HEK293 (cell line): ENCODE measurements around the gene KCNQ1.

Experiments
- CTCF ChIA-PET: fragments of 350-600 bp; formaldehyde crosslinking; extraction: SDS; loops from one replicate; lab custom pipeline; 2021; ENCODE audit warnings: antibody characterized with exemption; lab: Yijun Ruan, JAX
- POLR2A ChIA-PET: fragments of 300-600 bp; formaldehyde crosslinking; extraction: SDS; loops from one replicate; lab custom pipeline; 2020; ENCODE audit warnings: antibody characterized with exemption, inconsistent platforms; lab: Yijun Ruan, JAX
- H3K27ac ChIP-seq: fragments of 200-500 bp; sonication (Bioruptor generic); 2 replicates; pipeline ENCODE4 v1.5.1; 2014; ENCODE audit warnings: low read depth, low read length, control low read depth, inconsistent platforms; ENCODE audit errors: extremely low read depth
- H3K36me3 ChIP-seq, 2 experiments: fragments of 200-500 bp in 1 of 2; sonication (Bioruptor generic) in 1 of 2; 1 replicate in 1 of 2; 2 replicates in 1 of 2; pipeline ENCODE4 v1.5.1; 2014 to 2017; ENCODE audit warnings: inconsistent platforms in 2 of 2, low read length in 2 of 2; ENCODE audit not compliant: control insufficient read depth in 2 of 2, insufficient read depth in 1 of 2
- H3K4me1 ChIP-seq: fragments of 200-500 bp; sonication (Bioruptor generic); 2 replicates; pipeline ENCODE4 v1.5.1; 2014; ENCODE audit warnings: mild to moderate bottlenecking, low read length, inconsistent platforms; ENCODE audit not compliant: control insufficient read depth, insufficient read depth
- H3K4me3 ChIP-seq: 2 replicates; pipeline ENCODE4 v1.5.1; 2011; ENCODE audit warnings: low read depth, mild to moderate bottlenecking, control low read depth, low read length, moderate library complexity
- H3K9me3 ChIP-seq: fragments of 200-500 bp; sonication (Bioruptor generic); 2 replicates; pipeline ENCODE4 v1.5.1; 2014; ENCODE audit warnings: low read depth, low read length, inconsistent platforms; ENCODE audit not compliant: control insufficient read depth, insufficient read depth
- GLIS1 ChIP-seq: fragments of 450-650 bp; formaldehyde crosslinking; IDR thresholded peaks from 2 replicates; pipeline ENCODE4 v1.5.1; 2016; ENCODE audit warnings: missing biosample characterization, missing genetic modification characterization
- HOXC10 ChIP-seq: sonication (generic); formaldehyde crosslinking; IDR thresholded peaks from 2 replicates; pipeline ENCODE4 v1.8.1; 2023; ENCODE audit warnings: mild to moderate bottlenecking, missing genetic modification reagents
- ZNF10 ChIP-seq: fragments of 450-650 bp; formaldehyde crosslinking; IDR thresholded peaks from 2 replicates; pipeline ENCODE4 v1.5.1; 2017; ENCODE audit warnings: missing biosample characterization, missing genetic modification characterization
- ZNF133 ChIP-seq: fragments of 450-650 bp; formaldehyde crosslinking; IDR thresholded peaks from 2 replicates; pipeline ENCODE4 v1.5.1; 2016; ENCODE audit warnings: missing biosample characterization, missing genetic modification characterization
- ZNF311 ChIP-seq: fragments of 450-650 bp; formaldehyde crosslinking; IDR thresholded peaks from 2 replicates; pipeline ENCODE4 v1.5.1; 2017; ENCODE audit warnings: missing biosample characterization, missing genetic modification characterization, borderline replicate concordance
- ZNF423 ChIP-seq: fragments of 450-650 bp; formaldehyde crosslinking; IDR thresholded peaks from 2 replicates; pipeline ENCODE4 v1.5.1; 2016; ENCODE audit warnings: missing biosample characterization, missing genetic modification characterization
- ZNF514 ChIP-seq: fragments of 450-650 bp; formaldehyde crosslinking; IDR thresholded peaks from 2 replicates; pipeline ENCODE4 v1.5.1; 2016; ENCODE audit warnings: missing biosample characterization, missing genetic modification characterization
- ZNF558 ChIP-seq: fragments of 450-650 bp; formaldehyde crosslinking; IDR thresholded peaks from 2 replicates; pipeline ENCODE4 v1.5.1; 2016; ENCODE audit warnings: missing biosample characterization, missing genetic modification characterization
- ZNF654 ChIP-seq: fragments of 450-650 bp; formaldehyde crosslinking; IDR thresholded peaks from 2 replicates; pipeline ENCODE4 v1.5.1; 2016; ENCODE audit warnings: low read depth, missing biosample characterization, missing genetic modification characterization
- ZNF660 ChIP-seq: fragments of 450-650 bp; IDR thresholded peaks from 2 replicates; pipeline ENCODE4 v1.5.1; 2018; ENCODE audit warnings: missing biosample characterization, mild to moderate bottlenecking, missing genetic modification characterization
- ZNF670 ChIP-seq: fragments of 450-650 bp; formaldehyde crosslinking; IDR thresholded peaks from 2 replicates; pipeline ENCODE4 v1.5.1; 2016; ENCODE audit warnings: missing biosample characterization, missing genetic modification characterization, low read depth
- ZNF777 ChIP-seq: fragments of 450-650 bp; formaldehyde crosslinking; IDR thresholded peaks from 2 replicates; pipeline ENCODE4 v1.5.1; 2017; ENCODE audit warnings: missing biosample characterization, missing genetic modification characterization, borderline replicate concordance
- TF ChIP-seq, protein P1 (sequence below): fragments of 450-650 bp; formaldehyde crosslinking; IDR thresholded peaks from 2 replicates; pipeline ENCODE4 v1.5.1; 2016; ENCODE audit warnings: missing biosample characterization, missing genetic modification characterization
- TF ChIP-seq, protein P2 (sequence below): fragments of 450-650 bp; formaldehyde crosslinking; IDR thresholded peaks from 2 replicates; pipeline ENCODE4 v1.5.1; 2016; ENCODE audit warnings: missing biosample characterization, missing genetic modification characterization
- TF ChIP-seq, protein P3 (sequence below): fragments of 450-650 bp; formaldehyde crosslinking; conservative IDR thresholded peaks from 2 replicates; pipeline ENCODE4 v1.5.1; 2016; ENCODE audit warnings: low read depth, missing biosample characterization, missing genetic modification characterization
- TF ChIP-seq, protein P4 (sequence below): fragments of 450-650 bp; formaldehyde crosslinking; IDR thresholded peaks from 2 replicates; pipeline ENCODE4 v1.5.1; 2016; ENCODE audit warnings: missing biosample characterization, missing genetic modification characterization
- TF ChIP-seq, protein P5 (sequence below): fragments of 450-650 bp; formaldehyde crosslinking; IDR thresholded peaks from 2 replicates; pipeline ENCODE4 v1.5.1; 2016; ENCODE audit warnings: missing biosample characterization, missing genetic modification characterization

Gene KCNQ1

DNA sequence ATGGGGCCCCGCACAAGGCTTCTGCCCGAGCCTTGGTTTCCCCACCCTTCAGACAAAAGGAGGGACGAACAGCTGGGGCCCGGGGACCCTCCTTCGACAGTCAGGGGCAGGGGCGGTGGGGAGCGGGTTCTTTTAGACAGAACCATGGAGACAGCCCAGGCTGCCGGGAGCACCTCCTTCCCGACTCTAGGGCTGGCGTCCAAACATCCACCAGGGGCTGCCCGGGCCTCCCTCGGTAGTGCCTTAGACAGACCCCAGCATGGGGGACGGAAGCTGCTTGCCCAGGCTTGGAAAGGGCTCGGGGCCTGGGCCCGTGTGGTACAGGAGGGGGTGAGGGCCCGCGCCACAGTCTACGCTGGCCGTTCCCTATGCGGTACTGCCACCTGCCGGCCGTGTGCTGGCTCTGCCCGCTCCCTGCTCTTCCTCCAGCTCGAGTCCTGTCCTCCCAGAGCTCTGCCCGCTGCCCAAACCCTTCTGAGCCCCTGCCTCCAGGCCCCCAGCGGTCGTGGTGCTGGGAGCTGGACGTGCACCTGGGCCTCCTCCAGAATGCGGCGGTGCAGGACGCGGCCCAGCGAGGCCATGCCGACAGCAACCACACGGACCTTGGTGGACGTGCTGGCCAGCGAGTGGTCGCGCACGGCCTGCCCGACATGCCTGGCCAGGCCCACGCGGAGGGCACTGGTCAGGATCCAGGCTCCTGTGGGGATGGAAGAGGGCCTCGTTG, 24.1 kb upstream of the KCNQ1 start (continued):
- TF ChIP-seq, protein P1, sequence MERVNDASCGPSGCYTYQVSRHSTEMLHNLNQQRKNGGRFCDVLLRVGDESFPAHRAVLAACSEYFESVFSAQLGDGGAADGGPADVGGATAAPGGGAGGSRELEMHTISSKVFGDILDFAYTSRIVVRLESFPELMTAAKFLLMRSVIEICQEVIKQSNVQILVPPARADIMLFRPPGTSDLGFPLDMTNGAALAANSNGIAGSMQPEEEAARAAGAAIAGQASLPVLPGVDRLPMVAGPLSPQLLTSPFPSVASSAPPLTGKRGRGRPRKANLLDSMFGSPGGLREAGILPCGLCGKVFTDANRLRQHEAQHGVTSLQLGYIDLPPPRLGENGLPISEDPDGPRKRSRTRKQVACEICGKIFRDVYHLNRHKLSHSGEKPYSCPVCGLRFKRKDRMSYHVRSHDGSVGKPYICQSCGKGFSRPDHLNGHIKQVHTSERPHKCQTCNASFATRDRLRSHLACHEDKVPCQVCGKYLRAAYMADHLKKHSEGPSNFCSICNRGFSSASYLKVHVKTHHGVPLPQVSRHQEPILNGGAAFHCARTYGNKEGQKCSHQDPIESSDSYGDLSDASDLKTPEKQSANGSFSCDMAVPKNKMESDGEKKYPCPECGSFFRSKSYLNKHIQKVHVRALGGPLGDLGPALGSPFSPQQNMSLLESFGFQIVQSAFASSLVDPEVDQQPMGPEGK (tag by site-specific recombination) = peak; percentile 50; the same call in 1 of the 2 replicates
- TF ChIP-seq ZNF423 (no peak), ZNF654 (tag by site-specific recombination) (peak; percentile 74), GLIS1 (tag by site-specific recombination) (peak; percentile 23; the same call in 1 of the 2 replicates)
- TF ChIP-seq, protein P2, sequence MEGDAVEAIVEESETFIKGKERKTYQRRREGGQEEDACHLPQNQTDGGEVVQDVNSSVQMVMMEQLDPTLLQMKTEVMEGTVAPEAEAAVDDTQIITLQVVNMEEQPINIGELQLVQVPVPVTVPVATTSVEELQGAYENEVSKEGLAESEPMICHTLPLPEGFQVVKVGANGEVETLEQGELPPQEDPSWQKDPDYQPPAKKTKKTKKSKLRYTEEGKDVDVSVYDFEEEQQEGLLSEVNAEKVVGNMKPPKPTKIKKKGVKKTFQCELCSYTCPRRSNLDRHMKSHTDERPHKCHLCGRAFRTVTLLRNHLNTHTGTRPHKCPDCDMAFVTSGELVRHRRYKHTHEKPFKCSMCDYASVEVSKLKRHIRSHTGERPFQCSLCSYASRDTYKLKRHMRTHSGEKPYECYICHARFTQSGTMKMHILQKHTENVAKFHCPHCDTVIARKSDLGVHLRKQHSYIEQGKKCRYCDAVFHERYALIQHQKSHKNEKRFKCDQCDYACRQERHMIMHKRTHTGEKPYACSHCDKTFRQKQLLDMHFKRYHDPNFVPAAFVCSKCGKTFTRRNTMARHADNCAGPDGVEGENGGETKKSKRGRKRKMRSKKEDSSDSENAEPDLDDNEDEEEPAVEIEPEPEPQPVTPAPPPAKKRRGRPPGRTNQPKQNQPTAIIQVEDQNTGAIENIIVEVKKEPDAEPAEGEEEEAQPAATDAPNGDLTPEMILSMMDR = peak; percentile 90

DNA sequence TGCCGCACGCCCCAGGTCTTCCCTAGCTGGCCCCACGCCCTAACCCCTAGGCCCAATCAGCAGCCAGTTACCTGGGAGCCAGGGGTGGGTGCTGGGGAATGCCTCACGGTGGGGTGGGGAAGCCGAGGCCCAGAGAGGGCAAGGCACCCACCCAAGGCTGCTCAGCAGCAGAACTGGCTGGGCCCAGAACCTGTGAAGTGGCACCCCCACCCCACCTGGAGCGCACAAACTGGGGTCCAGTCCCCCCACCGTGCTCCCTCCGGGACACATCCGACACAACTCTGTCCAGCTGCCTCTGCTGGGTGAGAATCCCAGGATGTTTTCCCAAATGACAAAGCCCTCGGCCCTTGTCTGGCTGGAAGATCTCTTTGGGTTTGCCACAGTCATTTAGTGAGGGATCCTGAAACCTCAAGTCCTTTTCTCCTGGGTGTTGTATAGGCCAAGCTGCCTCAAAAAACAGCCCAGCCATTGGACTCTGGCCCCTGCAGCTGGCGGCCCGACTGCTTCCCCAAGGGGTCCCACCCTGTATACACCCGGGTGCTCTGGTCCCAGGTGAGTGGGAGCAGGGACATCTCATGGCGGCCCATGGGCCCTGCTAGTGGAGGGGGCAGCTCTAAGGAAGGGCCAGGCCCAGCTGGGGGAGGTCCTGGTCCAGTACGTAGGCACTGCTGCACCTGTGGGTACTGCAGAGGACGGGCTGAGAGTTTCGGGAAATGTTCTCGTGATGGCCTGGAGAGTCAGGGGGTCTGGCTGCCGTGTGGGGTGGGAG, 23.4 kb upstream of the KCNQ1 start:
- POLR2A ChIA-PET = interaction anchor here (1.5 to 2.2 kb wide), 2 partner anchors 45 to 116 kb away, joined by 5 to 19 read pairs; no protein-coding TSS in a partner anchor
- Histone ChIP-seq H3K4me1 (no peaks in the 10 kb centered on the region), H3K4me3 (no peak overlapping the region)

More for the DNA sequence above, 23.4 kb upstream of the KCNQ1 start:
- Histone ChIP-seq H3K27ac (no peak overlapping the region), H3K9me3 (no peaks in the 10 kb centered on the region), H3K36me3 (no peaks in the 10 kb centered on the region)
- TF ChIP-seq, protein P3, sequence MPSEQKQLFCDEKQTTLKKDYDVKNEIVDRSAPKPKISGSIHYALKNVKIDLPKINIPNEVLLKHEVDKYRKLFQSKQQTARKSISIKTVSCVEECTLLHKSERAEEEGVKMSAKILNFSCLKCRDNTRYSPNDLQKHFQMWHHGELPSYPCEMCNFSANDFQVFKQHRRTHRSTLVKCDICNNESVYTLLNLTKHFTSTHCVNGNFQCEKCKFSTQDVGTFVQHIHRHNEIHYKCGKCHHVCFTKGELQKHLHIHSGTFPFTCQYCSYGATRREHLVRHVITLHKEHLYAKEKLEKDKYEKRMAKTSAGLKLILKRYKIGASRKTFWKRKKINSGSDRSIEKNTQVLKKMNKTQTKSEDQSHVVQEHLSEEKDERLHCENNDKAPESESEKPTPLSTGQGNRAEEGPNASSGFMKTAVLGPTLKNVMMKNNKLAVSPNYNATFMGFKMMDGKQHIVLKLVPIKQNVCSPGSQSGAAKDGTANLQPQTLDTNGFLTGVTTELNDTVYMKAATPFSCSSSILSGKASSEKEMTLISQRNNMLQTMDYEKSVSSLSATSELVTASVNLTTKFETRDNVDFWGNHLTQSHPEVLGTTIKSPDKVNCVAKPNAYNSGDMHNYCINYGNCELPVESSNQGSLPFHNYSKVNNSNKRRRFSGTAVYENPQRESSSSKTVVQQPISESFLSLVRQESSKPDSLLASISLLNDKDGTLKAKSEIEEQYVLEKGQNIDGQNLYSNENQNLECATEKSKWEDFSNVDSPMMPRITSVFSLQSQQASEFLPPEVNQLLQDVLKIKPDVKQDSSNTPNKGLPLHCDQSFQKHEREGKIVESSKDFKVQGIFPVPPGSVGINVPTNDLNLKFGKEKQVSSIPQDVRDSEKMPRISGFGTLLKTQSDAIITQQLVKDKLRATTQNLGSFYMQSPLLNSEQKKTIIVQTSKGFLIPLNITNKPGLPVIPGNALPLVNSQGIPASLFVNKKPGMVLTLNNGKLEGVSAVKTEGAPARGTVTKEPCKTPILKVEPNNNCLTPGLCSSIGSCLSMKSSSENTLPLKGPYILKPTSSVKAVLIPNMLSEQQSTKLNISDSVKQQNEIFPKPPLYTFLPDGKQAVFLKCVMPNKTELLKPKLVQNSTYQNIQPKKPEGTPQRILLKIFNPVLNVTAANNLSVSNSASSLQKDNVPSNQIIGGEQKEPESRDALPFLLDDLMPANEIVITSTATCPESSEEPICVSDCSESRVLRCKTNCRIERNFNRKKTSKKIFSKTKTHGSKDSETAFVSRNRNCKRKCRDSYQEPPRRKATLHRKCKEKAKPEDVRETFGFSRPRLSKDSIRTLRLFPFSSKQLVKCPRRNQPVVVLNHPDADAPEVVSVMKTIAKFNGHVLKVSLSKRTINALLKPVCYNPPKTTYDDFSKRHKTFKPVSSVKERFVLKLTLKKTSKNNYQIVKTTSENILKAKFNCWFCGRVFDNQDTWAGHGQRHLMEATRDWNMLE = no peak
- TF ChIP-seq HOXC10 (no peak), ZNF777 (tag by site-specific recombination) (no peak), ZNF311 (tag by site-specific recombination) (no peak), ZNF660 (tag by site-specific recombination) (no peak), ZNF670 (tag by site-specific recombination) (no peak), ZNF514 (tag by site-specific recombination) (no peak), ZNF423 (no peak), ZNF10 (tag by site-specific recombination) (no peak), ZNF133 (tag by site-specific recombination) (no peak), ZNF558 (tag by site-specific recombination) (no peak)
- TF ChIP-seq, protein P4, sequence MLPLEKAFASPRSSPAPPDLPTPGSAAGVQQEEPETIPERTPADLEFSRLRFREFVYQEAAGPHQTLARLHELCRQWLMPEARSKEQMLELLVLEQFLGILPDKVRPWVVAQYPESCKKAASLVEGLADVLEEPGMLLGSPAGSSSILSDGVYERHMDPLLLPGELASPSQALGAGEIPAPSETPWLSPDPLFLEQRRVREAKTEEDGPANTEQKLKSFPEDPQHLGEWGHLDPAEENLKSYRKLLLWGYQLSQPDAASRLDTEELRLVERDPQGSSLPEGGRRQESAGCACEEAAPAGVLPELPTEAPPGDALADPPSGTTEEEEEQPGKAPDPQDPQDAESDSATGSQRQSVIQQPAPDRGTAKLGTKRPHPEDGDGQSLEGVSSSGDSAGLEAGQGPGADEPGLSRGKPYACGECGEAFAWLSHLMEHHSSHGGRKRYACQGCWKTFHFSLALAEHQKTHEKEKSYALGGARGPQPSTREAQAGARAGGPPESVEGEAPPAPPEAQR (tag by site-specific recombination) = no peak
- TF ChIP-seq, protein P5, sequence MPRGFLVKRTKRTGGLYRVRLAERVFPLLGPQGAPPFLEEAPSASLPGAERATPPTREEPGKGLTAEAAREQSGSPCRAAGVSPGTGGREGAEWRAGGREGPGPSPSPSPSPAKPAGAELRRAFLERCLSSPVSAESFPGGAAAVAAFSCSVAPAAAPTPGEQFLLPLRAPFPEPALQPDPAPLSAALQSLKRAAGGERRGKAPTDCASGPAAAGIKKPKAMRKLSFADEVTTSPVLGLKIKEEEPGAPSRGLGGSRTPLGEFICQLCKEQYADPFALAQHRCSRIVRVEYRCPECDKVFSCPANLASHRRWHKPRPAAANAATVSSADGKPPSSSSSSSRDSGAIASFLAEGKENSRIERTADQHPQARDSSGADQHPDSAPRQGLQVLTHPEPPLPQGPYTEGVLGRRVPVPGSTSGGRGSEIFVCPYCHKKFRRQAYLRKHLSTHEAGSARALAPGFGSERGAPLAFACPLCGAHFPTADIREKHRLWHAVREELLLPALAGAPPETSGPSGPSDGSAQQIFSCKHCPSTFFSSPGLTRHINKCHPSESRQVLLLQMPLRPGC = no peak
- CTCF ChIA-PET = interaction anchor here (0.5 to 11.2 kb wide), 45 partner anchors 10 to 721 kb away, joined by 3 to 297 read pairs (median 5); partner anchors contain the start of genes C11orf21, CD81, TSPAN32 and TSSC4
